RPMI8226 (cell line): ENCODE results near the gene FRG1.
"Not testable (repeated sequence)": the region's sequence is repeated elsewhere in the genome, so short reads cannot be mapped to it uniquely, and the experiment has no call there.

ENCODE experiments used
- DNase-seq: peaks from one replicate; pipeline ENCODE4 v3.0.0-alpha.2; 2015

Gene FRG1

DNA sequence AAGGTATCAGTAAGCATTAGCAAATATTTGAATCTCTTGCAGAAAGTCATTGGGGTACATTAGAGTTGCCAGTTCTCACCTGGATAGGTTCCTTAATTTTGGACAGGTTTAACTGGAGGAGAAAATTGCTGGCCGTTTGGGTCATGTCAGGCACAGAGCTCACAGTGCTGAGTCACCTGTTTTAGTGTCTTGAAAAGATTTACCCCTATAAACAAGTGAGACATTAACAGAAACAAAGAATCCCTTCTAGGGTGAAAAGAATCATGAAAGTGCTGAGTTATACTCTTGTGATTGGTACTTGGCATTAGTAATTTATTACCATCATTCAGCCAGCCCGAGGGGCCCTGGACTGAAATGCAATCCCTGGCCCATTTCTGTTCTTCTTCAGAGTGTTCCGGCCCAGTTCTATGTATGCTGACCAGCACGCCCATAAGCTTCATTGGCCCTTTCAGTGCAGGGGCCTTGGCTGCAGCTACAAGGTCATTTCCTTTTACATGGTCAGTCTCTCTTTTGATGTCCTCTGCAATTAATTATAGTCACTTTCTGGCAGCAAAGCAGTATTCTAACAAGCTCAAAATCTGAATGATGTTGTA is 45.1 kb downstream of the FRG1 start:
- DNase-seq = not testable (repeated sequence)

- peak; percentile 4 for DNase-seq
Observed at GRCh38 chr4:189988877-189989431, 48.3 kb downstream of the FRG1 start.

- DNase-seq = not testable (repeated sequence)
Observed at GRCh38 chr4:189989941-189990340, 49.3 kb downstream of the FRG1 start.
